Measurements from ENCODE around the gene BAD.

BAD gene

GRCh38 chr11:64275841-64276240, 8.6 kb downstream of the BAD start:
- DNase-seq (ENCODE audit: low read depth) = no peak

GRCh38 chr11:64275031-64275800, 9.2 kb downstream of the BAD start:
- no peak for DNase-seq (ENCODE audit: low read depth)

DNA sequence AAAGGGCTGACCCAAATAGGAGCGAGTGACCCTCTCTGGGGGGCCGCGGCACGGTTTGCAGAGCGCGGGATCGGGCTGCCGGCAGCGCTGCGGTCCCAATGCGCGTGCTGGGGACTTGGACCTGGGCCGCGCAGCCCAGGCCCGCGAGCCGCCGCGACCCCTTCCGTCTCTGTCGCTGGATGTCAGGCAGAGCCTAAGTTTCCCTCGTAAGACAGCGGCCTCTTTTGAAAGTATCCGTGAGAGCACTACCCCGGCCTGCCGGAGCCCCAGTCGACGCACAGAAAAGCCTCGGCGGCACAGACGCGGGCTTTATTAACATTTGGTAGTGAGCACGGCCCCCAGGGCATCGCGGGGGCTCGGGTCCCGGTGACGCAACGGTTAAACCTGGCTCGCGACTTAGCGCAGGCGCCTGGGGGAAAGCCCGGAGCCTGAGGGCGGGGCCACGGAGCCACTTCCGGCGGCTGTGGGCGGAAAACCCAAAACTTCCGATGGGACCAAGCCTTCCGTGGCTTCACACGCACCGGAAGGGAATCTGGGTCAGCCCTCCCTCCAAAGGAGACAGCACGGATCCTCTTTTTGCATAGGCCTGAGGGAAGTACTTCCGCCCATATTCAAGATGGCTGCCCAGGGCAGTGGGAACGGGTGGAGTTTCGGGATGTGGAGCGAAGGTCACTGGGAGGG, 14.8 kb downstream of the BAD start:
- peak; percentile 99 for DNase-seq (ENCODE audit: low read depth)

DNA sequence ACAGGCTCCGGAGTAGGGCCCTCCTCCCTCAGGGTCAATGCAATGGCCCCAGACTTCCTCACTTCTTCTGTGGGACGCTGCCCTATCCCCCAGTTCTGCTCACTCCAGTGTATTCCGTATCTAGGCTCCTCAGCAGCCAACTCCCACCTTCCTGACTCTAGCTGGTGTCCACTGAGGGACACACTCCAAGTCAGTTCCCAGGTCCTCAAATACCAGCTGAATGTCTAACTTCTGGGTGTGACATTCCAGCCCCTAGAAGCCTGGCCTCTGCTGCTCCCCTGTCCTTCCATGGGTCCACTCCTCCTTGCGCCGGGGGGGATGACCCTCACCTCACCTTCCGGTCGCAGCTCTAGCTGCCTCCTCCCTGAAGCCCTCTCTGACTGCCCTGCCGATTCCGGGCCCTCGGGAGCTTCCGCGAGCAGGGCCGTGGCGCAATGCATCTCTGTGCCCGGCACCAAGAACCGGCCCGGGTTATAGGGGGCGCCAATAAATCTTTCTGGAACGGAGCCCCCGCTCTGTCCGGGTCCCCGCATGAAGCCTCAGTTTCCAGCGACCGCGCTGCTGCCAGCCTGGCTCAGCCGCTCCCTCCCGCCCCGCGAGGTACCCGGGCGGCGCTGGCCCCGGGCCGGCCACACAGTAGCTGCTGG, 15.4 kb downstream of the BAD start:
- DNase-seq (ENCODE audit: low read depth) = no peak

- no peak for DNase-seq (ENCODE audit: low read depth)
Observed at GRCh38 chr11:64268025-64268892, 16.2 kb downstream of the BAD start.

GRCh38 chr11:64267207-64267945, 17.1 kb downstream of the BAD start:
- DNase-seq (ENCODE audit: low read depth) = no peak

GRCh38 chr11:64266339-64266738, 18.1 kb downstream of the BAD start:
- no peak for DNase-seq (ENCODE audit: low read depth)

DNA sequence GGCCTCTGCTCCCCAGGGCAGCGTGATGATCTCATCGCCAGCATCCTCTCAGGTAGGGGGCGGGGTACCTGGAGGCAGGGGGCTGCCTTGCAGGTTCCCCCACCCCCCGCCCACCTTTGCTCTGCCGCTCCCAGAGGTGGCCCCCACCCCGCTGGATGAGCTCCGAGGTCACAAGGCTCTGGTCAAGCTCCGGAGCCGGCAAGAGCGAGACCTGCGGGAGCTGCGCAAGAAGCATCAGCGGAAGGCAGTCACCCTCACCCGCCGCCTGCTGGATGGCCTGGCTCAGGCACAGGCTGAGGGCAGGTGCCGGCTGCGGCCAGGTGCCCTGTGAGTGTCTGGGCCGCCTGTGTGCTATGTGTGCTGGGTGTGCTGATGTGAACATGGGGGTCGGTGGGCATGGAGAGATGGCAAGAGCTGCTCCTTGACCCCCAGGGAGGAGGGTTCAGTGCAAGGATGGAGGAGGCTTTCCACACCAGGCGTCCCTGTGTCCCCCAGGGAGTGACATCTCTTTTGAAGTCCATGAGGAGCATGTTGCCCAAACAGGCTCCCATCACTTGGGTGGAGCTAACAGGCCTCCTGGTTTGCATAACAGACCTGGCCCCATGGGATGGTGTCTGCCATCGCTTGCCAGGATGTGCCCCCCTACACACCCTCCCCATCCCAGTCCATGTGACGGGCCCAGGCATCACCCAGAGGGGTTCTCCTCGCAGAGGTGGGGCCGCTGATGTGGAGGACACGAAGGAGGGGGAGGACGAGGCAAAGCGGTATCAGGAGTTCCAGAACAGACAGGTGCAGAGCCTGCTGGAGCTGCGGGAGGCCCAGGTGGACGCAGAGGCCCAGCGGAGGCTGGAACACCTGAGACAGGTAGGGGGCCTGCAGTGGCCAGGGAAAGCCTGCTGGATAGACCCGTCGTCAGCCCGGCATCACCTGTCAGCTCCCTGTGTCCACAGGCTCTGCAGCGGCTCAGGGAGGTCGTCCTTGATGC, 19.0 kb downstream of the BAD start:
- DNase-seq (ENCODE audit: low read depth) = no peak

GRCh38 chr11:64264371-64264852, 20.1 kb downstream of the BAD start:
- DNase-seq (ENCODE audit: low read depth) = no peak

DNA sequence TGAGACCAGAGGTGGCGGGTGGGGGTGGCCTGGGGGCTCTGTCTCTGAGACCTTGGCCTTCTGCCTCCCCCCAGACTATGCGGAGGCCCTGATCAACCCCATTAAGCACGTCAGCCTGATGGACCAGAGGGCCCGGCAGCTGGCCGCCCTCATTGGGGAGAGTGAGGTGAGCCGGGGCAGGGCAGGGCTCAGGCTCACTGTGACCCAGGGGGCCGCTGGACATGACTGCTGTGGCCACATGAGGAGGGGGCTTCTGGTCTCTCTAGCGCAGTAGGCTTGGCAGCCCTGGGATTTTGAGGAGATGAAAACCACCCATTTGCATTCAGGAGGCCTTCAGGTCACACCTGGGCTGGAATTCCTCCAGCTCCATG, 20.5 kb downstream of the BAD start:
- DNase-seq (ENCODE audit: low read depth) = no peak

DNA sequence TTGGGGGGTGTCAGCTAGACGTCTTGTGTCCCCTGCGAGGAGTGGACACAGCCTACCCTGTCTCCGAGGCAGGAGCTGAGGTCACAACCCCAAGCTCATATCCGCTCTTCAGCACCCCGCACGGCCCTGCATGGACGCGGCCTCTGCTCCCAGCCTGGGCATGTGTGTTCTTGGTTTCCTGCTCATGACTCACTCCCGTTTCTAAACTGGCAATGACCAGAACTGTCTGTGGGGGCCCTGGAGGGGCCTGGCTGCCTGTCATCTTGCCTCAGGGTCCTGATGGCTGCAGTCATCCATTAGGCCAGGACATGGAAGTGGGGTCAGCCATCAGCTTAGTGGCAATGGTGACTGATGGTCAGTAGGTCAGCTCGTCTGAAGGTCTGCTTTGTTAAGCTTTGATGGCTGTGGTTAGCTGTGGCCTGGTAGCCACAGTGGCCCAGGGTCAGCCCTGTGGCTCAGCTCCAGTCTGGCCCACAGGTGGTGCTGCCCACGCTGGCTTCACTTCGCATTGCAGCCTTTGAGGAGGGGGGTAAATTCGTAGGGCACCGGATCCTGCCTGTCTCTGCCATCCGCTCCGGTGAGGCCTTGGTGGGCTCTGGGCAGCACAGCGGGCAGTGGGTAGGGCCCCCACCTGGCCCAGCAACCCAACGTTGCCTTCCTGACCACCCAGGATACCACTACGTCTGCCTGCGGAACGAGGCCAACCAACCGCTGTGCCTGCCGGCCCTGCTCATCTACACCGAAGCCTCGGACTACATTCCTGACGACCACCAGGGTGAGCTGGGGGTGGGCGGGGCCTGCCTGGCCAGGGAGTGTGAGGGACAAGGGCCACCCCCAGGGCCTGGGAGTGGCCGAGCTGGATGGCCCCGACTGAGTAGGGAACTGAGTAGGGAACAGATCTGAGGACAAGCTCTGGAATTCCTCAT, 21.2 kb downstream of the BAD start:
- no peak for DNase-seq (ENCODE audit: low read depth)

- no peak for DNase-seq (ENCODE audit: low read depth)
Observed at GRCh38 chr11:64262271-64263002, 22.0 kb downstream of the BAD start.

DNA sequence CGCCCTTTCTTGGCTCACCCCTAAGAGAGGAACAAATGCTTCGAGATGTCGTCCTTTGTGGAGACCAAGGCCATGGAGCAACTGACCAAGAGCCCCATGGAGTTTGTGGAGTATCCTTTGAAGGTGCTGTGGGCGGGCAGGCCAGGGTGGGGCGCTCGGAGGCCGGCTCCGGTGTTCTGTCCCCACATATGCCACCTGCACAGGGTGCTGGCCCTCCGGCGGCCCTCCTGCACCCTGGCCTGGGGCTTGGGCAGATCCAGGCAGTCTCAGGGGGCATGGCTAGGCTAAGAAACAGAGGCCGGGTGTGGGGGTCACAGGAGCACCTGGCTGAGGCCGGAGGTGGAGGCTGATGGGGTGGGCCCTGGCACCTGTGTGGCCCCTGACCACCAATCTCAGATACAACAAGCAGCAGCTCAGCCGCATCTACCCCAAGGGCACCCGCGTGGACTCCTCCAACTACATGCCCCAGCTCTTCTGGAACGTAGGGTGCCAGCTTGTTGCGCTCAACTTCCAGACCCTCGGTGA, 22.8 kb downstream of the BAD start:
- DNase-seq (ENCODE audit: low read depth) = no peak

DNA sequence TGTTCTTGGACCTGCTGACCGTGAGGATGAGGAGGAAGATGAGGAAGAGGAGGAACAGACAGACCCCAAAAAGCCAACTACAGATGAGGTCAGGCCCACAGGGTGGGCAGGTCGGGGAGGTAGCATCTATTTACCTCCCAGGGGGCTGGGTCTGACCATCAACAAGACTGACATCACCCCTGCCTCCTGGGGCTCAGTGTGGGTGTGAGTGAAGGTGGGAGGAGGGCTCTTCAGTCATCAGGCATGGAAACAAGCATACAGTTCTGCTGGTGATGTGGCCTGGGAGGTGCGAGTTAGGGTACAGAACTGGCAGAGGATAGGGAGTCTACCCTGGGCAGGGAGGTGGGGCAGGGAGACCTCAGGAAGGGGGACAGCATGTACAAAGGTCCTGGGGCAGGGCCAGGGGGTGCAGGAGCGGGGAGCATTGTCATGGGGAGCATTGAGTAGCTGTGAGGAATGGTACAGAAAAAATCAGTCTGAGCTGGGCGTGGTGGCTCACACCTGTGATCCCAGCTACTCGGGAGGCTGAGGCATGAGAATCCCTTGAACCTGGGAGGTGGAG, 24.2 kb downstream of the BAD start:
- no peak for DNase-seq (ENCODE audit: low read depth)

DNA sequence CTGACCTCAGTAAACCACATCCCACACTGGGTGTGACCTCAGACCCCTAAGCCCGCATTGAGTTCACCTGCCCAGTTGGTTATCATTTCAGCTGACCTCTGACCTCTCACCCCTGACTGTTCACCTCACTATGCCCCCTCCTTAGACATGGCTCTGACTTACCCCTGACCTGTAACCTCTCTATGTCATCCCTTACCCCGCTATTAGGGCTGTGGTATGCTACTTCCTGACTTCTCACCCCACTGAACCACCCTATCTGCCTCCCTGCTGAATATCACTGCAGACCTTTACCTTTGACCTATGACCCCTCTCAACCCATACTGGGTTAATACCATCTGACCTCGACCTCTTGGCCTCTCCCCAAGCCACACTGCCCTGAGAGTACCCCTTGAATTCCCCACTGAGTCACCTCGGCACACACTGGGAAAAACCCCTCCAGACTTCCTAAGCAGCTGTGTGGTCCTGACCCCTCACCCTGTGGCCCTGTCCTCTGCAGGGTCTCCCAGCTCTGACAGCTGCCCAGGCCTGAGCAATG, 24.9 kb downstream of the BAD start:
- DNase-seq (ENCODE audit: low read depth) = no peak

- DNase-seq (ENCODE audit: low read depth) = no peak
Observed at GRCh38 chr11:64258946-64259532, 25.4 kb downstream of the BAD start.

DNA sequence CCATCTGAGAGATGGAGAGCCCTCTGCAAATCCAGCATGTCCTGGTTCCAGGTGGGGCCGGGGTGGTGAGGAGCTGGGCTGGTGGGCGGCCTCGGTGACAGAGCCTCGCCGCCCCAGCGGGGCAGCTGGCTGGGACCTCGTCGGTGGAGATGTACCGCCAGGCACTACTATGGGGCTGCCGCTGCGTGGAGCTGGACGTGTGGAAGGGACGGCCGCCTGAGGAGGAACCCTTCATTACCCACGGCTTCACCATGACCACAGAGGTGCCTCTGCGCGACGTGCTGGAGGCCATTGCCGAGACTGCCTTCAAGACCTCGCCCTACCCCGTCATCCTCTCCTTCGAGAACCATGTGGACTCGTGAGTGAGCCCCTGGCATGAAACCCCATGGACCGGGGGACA, 26.1 kb downstream of the BAD start:
- no peak for DNase-seq (ENCODE audit: low read depth)
